A549 (cell line): ENCODE measurements around the gene CEBPA. TPM values are rescaled to one million over a fixed set of nuclear protein-coding genes. Genes with fewer than 3 reads are reported as not detected.

Source experiments
- ATAC-seq, 2 experiments: fragments of 200-7000 bp in 1 of 2; fragments of >200 bp in 1 of 2; cut with Nextera tagmentation in 1 of 2; cut with Tn5 transposase in 1 of 2; 3 replicates each; pipeline versions ENCODE4 v1.8.0 to v1.9.1; 2018 to 2020; ENCODE audit warnings: mild to moderate bottlenecking in 1 of 2, moderate library complexity in 1 of 2
- CTCF ChIA-PET: fragments of 300-600 bp; sonication (Branson Sonifier 250); formaldehyde crosslinking; extraction: SDS; loops from one replicate; lab custom pipeline; 2021; ENCODE audit warnings: antibody characterized with exemption, inconsistent platforms; lab: Yijun Ruan, JAX
- POLR2A ChIA-PET: fragments of 350-600 bp; formaldehyde crosslinking; extraction: SDS; loops from one replicate; lab custom pipeline; 2021; ENCODE audit warnings: antibody characterized with exemption, inconsistent platforms; lab: Yijun Ruan, JAX
- DNase-seq, 2 experiments: peaks; one replicate each; pipeline versions ENCODE4 v3.0.0 to v3.0.0-alpha.2; 2011 to 2016; ENCODE audit warnings: low read depth in 1 of 2, low spot score in 1 of 2
- FAIRE-seq: peaks from 2 replicates; lab custom pipeline; 2011; peaks lifted over from hg19 to GRCh38; lab: Jason Lieb, UNC
- H3K27ac ChIP-seq, 2 experiments: fragments of >200 bp; sonication (Bioruptor Twin); formaldehyde crosslinking; 3 replicates each; pipeline ENCODE4 v1.5.1; 2016 to 2017
- H3K4me1 ChIP-seq: fragments of >200 bp; sonication (Bioruptor Twin); formaldehyde crosslinking; 3 replicates; pipeline ENCODE4 v1.6.1; 2016
- H3K4me2 ChIP-seq: fragments of >200 bp; sonication (Bioruptor Twin); formaldehyde crosslinking; 3 replicates; pipeline ENCODE4 v1.6.1; 2016
- H3K4me3 ChIP-seq: fragments of >200 bp; sonication (Bioruptor Twin); formaldehyde crosslinking; 3 replicates; pipeline ENCODE4 v1.5.1; 2016
- H3K9me3 ChIP-seq: fragments of >200 bp; sonication (Bioruptor Twin); formaldehyde crosslinking; 3 replicates; pipeline ENCODE4 v1.6.1; 2016
- HEYL ChIP-seq: fragments of 250-450 bp; sonication (Bioruptor Pico); IDR thresholded peaks from 2 replicates; pipeline ENCODE4 v1.8.0; 2021; ENCODE audit warnings: mild to moderate bottlenecking, moderate library complexity
- MAFK ChIP-seq: fragments of 450-650 bp; IDR thresholded peaks from 2 replicates; pipeline ENCODE4 v1.6.1; 2014; ENCODE audit not compliant: partially characterized antibody
- NR3C1 ChIP-seq: fragments of >200 bp; sonication (Bioruptor Twin); formaldehyde crosslinking; IDR thresholded peaks from 3 replicates; pipeline ENCODE4 v1.6.1; 2017
- RAD21 ChIP-seq, 2 experiments: fragments of >200 bp in 1 of 2; sonication (Bioruptor Twin) in 1 of 2; formaldehyde crosslinking in 1 of 2; IDR thresholded peaks in 1 of 2; conservative IDR thresholded peaks in 1 of 2; 2 replicates in 1 of 2; 3 replicates in 1 of 2; pipeline ENCODE4 v1.6.1; 2012 to 2018; ENCODE audit warnings: inconsistent platforms in 1 of 2
- SMC3 ChIP-seq: fragments of >200 bp; sonication (Bioruptor Twin); formaldehyde crosslinking; IDR thresholded peaks from 3 replicates; pipeline ENCODE4 v1.6.1; 2018; ENCODE audit warnings: inconsistent platforms
- ZC3H11A ChIP-seq: fragments of 450-650 bp; IDR thresholded peaks from 2 replicates; pipeline ENCODE4 v1.6.1; 2014; ENCODE audit warnings: antibody characterized with exemption, mild to moderate bottlenecking
- ZFP36 ChIP-seq: fragments of 450-650 bp; IDR thresholded peaks from 2 replicates; pipeline ENCODE4 v1.6.1; 2014; ENCODE audit warnings: borderline replicate concordance; ENCODE audit not compliant: partially characterized antibody
- ZNF302 ChIP-seq: fragments of 250-450 bp; sonication (Bioruptor Pico); IDR thresholded peaks from 2 replicates; pipeline ENCODE4 v1.9.0; 2021; ENCODE audit warnings: inconsistent platforms, mild to moderate bottlenecking, moderate library complexity
- ZSCAN20 ChIP-seq: fragments of 250-450 bp; sonication (Bioruptor Pico); IDR thresholded peaks from 2 replicates; pipeline ENCODE4 v1.8.0; 2022; ENCODE audit warnings: mild to moderate bottlenecking, moderate library complexity
- WGBS: methylation state at CpG from one replicate; pipeline ENCODE4 v1.1.6; 2017; ENCODE audit errors: missing lambda C conversion rate; 5-methylcytosine and 5-hydroxymethylcytosine counted together
- polyA plus RNA-seq, 4 experiments: library from polyadenylated mRNA; depleted of rRNA in 3 of 4; stranded (reverse); fragments of >200 nt; fragmentation: RNase III in 1 of 4; extraction: RNeasy Plus Mini Kit Qiagen cat#74134 plus additional on column Dnase treatment in 1 of 4; gene quantifications; 2 replicates in 3 of 4; 3 replicates in 1 of 4; pipeline ENCODE4 v1.2.3, GENCODE V29; 2011 to 2017
- TF ChIP-seq, protein P1 (sequence below): fragments of >200 bp; sonication (Bioruptor Twin); formaldehyde crosslinking; IDR thresholded peaks from 2 replicates; pipeline ENCODE4 v1.6.1; 2016
- TF ChIP-seq, protein P2 (sequence below): IDR thresholded peaks from 2 replicates; pipeline ENCODE4 v1.6.1; 2012
- TF ChIP-seq, protein P3 (sequence below): fragments of 200-600 bp; sonication (generic); IDR thresholded peaks from 2 replicates; pipeline ENCODE4 v1.6.1; 2016; ENCODE audit warnings: antibody characterized with exemption, mild to moderate bottlenecking, moderate library complexity
- TF ChIP-seq, protein P4 (sequence below): fragments of >200 bp; sonication (Bioruptor Twin); formaldehyde crosslinking; IDR thresholded peaks from 3 replicates; pipeline ENCODE4 v1.5.1; 2016
- TF ChIP-seq, protein P5 (sequence below): IDR thresholded peaks from 2 replicates; pipeline ENCODE4 v1.6.1; 2012; ENCODE audit warnings: low read depth, borderline replicate concordance

CEBPA gene
- polyA plus RNA-seq, 2 of the 4 experiments (the other 2 are of a cell fraction): 3.5 to 6.6 TPM

DNA sequence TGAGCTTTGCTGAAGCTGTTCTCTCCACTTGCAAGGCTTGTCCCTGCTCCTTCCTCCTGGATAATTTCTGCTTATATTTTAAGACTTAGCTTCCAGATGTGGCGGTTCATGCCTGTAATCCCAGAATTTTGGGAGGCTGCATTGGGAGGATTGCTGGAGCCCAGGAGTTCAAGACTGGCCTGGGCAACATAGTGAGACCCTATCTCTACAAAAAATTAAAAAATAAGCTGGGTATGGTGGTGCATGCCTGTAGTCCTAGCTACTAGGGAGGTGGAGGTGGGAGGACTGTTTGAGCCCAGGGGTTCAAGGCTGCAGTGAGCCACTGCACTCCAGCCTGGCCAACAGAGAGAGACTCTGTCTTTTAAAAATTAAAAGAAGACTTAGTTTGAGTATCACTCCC is 31.6 kb downstream of the CEBPA start:
- no peak overlapping the region for H3K27ac ChIP-seq
- ChIA-PET CTCF (interaction anchor here (0.9 to 7.0 kb wide), 11 partner anchors 9 to 136 kb away, joined by 3 to 35 read pairs (median 8); partner anchors contain the start of gene CEBPA), POLR2A (interaction anchor here (1.3 kb wide), 1 partner anchor 32 kb away, joined by 6 read pairs; the partner anchor contains the start of gene CEBPA)
- H3K4me1 ChIP-seq: peaks cover 24% of the 10 kb centered on the region
- H3K9me3 ChIP-seq: no peaks in the 10 kb centered on the region
- TF ChIP-seq HEYL (CRISPR knock-in tag) (no peak), ZC3H11A (no peak), ZFP36 (no peak), RAD21 (conservative IDR thresholded peaks at IDR 0.05 in 1 of 2, IDR thresholded peaks at IDR 0.05 in 1 of 2) (no peak)
- TF ChIP-seq, protein P1, sequence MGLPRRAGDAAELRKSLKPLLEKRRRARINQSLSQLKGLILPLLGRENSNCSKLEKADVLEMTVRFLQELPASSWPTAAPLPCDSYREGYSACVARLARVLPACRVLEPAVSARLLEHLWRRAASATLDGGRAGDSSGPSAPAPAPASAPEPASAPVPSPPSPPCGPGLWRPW: no peak
- TF ChIP-seq, protein P2, sequence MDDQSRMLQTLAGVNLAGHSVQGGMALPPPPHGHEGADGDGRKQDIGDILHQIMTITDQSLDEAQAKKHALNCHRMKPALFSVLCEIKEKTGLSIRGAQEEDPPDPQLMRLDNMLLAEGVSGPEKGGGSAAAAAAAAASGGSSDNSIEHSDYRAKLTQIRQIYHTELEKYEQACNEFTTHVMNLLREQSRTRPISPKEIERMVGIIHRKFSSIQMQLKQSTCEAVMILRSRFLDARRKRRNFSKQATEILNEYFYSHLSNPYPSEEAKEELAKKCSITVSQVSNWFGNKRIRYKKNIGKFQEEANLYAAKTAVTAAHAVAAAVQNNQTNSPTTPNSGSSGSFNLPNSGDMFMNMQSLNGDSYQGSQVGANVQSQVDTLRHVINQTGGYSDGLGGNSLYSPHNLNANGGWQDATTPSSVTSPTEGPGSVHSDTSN: no peak
- TF ChIP-seq, protein P3, sequence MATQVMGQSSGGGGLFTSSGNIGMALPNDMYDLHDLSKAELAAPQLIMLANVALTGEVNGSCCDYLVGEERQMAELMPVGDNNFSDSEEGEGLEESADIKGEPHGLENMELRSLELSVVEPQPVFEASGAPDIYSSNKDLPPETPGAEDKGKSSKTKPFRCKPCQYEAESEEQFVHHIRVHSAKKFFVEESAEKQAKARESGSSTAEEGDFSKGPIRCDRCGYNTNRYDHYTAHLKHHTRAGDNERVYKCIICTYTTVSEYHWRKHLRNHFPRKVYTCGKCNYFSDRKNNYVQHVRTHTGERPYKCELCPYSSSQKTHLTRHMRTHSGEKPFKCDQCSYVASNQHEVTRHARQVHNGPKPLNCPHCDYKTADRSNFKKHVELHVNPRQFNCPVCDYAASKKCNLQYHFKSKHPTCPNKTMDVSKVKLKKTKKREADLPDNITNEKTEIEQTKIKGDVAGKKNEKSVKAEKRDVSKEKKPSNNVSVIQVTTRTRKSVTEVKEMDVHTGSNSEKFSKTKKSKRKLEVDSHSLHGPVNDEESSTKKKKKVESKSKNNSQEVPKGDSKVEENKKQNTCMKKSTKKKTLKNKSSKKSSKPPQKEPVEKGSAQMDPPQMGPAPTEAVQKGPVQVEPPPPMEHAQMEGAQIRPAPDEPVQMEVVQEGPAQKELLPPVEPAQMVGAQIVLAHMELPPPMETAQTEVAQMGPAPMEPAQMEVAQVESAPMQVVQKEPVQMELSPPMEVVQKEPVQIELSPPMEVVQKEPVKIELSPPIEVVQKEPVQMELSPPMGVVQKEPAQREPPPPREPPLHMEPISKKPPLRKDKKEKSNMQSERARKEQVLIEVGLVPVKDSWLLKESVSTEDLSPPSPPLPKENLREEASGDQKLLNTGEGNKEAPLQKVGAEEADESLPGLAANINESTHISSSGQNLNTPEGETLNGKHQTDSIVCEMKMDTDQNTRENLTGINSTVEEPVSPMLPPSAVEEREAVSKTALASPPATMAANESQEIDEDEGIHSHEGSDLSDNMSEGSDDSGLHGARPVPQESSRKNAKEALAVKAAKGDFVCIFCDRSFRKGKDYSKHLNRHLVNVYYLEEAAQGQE: no peak
- TF ChIP-seq, protein P4, sequence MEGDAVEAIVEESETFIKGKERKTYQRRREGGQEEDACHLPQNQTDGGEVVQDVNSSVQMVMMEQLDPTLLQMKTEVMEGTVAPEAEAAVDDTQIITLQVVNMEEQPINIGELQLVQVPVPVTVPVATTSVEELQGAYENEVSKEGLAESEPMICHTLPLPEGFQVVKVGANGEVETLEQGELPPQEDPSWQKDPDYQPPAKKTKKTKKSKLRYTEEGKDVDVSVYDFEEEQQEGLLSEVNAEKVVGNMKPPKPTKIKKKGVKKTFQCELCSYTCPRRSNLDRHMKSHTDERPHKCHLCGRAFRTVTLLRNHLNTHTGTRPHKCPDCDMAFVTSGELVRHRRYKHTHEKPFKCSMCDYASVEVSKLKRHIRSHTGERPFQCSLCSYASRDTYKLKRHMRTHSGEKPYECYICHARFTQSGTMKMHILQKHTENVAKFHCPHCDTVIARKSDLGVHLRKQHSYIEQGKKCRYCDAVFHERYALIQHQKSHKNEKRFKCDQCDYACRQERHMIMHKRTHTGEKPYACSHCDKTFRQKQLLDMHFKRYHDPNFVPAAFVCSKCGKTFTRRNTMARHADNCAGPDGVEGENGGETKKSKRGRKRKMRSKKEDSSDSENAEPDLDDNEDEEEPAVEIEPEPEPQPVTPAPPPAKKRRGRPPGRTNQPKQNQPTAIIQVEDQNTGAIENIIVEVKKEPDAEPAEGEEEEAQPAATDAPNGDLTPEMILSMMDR: no peak
- no peak overlapping the region for H3K4me2 ChIP-seq
- ATAC-seq (no peak), FAIRE-seq (no peak), DNase-seq (no peak)
- no peak overlapping the region for H3K4me3 ChIP-seq
- 87% methylated on average over 1 of the region's 1 CpG for WGBS

DNA sequence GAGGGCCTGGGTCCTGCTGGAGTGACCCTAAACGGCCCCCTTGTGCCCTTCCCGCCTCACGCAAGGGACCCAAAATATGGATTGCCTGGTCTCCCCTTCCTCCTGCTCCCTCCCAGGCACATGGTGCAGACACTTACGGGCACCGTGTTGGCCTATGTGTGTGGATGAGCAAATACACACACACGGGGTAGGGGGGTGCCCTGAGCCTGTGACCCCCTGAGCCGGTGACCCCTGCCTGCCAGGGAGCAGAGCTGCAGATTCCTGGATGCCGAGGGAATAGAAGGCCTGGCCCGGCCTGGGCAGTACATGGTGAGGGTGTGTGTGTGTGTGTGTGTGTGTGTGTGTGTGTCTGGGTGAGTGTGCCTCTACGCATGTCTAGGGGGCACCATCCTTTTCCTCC is 33.3 kb downstream of the CEBPA start:
- ATAC-seq: no peak

More for the DNA sequence above, 33.3 kb downstream of the CEBPA start:
- Histone ChIP-seq H3K4me1 (peaks cover 7% of the 10 kb centered on the region), H3K4me3 (no peak overlapping the region), H3K9me3 (no peaks in the 10 kb centered on the region), H3K27ac (no peak overlapping the region), H3K4me2 (no peak overlapping the region)
- TF ChIP-seq ZSCAN20 (CRISPR knock-in tag) (no peak), NR3C1 (no peak), ZFP36 (no peak), ZNF302 (no peak), SMC3 (no peak), MAFK (no peak)
- TF ChIP-seq, protein P5, sequence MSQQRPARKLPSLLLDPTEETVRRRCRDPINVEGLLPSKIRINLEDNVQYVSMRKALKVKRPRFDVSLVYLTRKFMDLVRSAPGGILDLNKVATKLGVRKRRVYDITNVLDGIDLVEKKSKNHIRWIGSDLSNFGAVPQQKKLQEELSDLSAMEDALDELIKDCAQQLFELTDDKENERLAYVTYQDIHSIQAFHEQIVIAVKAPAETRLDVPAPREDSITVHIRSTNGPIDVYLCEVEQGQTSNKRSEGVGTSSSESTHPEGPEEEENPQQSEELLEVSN: no peak
- TF ChIP-seq, protein P1: no peak
- TF ChIP-seq, protein P2: no peak
- ChIA-PET CTCF (interaction anchor here (1.3 to 7.0 kb wide), 8 partner anchors 9 to 147 kb away, joined by 3 to 44 read pairs (median 24); partner anchors contain the start of gene CEBPA), POLR2A (interaction anchor here (0.9 kb wide), 1 partner anchor 33 kb away, joined by 3 read pairs; the partner anchor contains the start of gene CEBPA)
- WGBS: 70% methylated on average over 10 of the region's 10 CpGs
- DNase-seq: no peak
- FAIRE-seq: no peak
